ENCODE results near the gene RPF1. TPM values are rescaled to one million over a fixed set of nuclear protein-coding genes. Genes with fewer than 3 reads are reported as not detected.
A peak's percentile ranks its signal among the peaks of the same experiment; 100 is the strongest.

RPF1 gene
- total and polyA plus RNA-seq, 4 donors: 13.5 to 16.8 (median 14.8) TPM

DNA sequence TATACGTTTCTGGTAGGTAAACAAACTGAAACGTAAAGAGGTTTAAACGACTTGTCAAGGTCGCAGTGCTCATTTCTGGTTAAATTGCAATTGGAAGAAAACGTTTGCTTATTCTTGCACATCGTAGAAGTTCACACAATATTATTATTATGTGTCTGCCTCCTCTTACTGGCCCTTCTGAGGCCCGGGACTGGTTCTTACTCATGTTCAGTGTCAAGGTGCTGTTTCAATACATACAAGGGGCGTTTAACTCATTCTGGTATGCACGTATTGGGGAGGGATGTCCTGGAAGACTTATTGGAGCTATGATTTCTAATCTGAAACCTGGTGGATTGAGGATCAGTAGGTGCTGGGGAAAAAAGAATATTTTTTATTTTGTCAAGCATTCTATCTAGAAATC, 932 bp downstream of the RPF1 start:
- H3K4me1 ChIP-seq (ENCODE audit: control insufficient read depth in 4 of 4, insufficient read depth in 4 of 4, low read length in 3 of 4): peaks cover 3 to 14% (median 9%) of the 10 kb centered on the region in 4 donors
- no peak overlapping the region for H3K27ac ChIP-seq (ENCODE audit: low read depth in 1 of 2, low read length in 2 of 2)
- 5% methylated on average over 9 of the region's 9 CpGs for WGBS
- H3K9me3 ChIP-seq (ENCODE audit: control insufficient read depth in 4 of 4, low read length in 3 of 4): peaks cover 0 to 13% (median 1%) of the 10 kb centered on the region in 4 donors
- peak overlapping the region; percentile 90 to 97 (median 94) for H3K4me3 ChIP-seq (ENCODE audit: low read depth in 1 of 3, low read length in 3 of 3)
- TF ChIP-seq SP1 (IDR thresholded peaks at IDR 0.05) (no peak), FOXA1 (IDR thresholded peaks at IDR 0.05) (no peak), EGR1 (IDR thresholded peaks at IDR 0.05; ENCODE audit: low read depth in 2 of 2) (no peak), GABPA (IDR thresholded peaks at IDR 0.05 in 1 of 2, conservative IDR thresholded peaks at IDR 0.05 in 1 of 2) (no peak), YY1 (IDR thresholded peaks at IDR 0.05) (no peak), FOXA2 (IDR thresholded peaks at IDR 0.05) (no peak), NR2F2 (IDR thresholded peaks at IDR 0.05) (no peak), TAF1 (conservative IDR thresholded peaks at IDR 0.05) (no peak), HNF4A (conservative IDR thresholded peaks at IDR 0.05) (no peak), HNF4G (IDR thresholded peaks at IDR 0.05) (no peak), CTCF (IDR thresholded peaks at IDR 0.05; ENCODE audit: low read depth, low read length, missing input control) (no peak), RXRA (IDR thresholded peaks at IDR 0.05) (no peak), JUND (IDR thresholded peaks at IDR 0.05) (no peak), RAD21 (IDR thresholded peaks at IDR 0.05) (no peak)
- TF ChIP-seq, protein P1, sequence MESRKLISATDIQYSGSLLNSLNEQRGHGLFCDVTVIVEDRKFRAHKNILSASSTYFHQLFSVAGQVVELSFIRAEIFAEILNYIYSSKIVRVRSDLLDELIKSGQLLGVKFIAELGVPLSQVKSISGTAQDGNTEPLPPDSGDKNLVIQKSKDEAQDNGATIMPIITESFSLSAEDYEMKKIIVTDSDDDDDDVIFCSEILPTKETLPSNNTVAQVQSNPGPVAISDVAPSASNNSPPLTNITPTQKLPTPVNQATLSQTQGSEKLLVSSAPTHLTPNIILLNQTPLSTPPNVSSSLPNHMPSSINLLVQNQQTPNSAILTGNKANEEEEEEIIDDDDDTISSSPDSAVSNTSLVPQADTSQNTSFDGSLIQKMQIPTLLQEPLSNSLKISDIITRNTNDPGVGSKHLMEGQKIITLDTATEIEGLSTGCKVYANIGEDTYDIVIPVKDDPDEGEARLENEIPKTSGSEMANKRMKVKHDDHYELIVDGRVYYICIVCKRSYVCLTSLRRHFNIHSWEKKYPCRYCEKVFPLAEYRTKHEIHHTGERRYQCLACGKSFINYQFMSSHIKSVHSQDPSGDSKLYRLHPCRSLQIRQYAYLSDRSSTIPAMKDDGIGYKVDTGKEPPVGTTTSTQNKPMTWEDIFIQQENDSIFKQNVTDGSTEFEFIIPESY (IDR thresholded peaks at IDR 0.05): no peak
- TF ChIP-seq, protein P2, sequence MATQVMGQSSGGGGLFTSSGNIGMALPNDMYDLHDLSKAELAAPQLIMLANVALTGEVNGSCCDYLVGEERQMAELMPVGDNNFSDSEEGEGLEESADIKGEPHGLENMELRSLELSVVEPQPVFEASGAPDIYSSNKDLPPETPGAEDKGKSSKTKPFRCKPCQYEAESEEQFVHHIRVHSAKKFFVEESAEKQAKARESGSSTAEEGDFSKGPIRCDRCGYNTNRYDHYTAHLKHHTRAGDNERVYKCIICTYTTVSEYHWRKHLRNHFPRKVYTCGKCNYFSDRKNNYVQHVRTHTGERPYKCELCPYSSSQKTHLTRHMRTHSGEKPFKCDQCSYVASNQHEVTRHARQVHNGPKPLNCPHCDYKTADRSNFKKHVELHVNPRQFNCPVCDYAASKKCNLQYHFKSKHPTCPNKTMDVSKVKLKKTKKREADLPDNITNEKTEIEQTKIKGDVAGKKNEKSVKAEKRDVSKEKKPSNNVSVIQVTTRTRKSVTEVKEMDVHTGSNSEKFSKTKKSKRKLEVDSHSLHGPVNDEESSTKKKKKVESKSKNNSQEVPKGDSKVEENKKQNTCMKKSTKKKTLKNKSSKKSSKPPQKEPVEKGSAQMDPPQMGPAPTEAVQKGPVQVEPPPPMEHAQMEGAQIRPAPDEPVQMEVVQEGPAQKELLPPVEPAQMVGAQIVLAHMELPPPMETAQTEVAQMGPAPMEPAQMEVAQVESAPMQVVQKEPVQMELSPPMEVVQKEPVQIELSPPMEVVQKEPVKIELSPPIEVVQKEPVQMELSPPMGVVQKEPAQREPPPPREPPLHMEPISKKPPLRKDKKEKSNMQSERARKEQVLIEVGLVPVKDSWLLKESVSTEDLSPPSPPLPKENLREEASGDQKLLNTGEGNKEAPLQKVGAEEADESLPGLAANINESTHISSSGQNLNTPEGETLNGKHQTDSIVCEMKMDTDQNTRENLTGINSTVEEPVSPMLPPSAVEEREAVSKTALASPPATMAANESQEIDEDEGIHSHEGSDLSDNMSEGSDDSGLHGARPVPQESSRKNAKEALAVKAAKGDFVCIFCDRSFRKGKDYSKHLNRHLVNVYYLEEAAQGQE (IDR thresholded peaks at IDR 0.05): no peak
- TF ChIP-seq, protein P3, sequence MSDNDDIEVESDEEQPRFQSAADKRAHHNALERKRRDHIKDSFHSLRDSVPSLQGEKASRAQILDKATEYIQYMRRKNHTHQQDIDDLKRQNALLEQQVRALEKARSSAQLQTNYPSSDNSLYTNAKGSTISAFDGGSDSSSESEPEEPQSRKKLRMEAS (IDR thresholded peaks at IDR 0.05): no peak
- TF ChIP-seq, protein P4, sequence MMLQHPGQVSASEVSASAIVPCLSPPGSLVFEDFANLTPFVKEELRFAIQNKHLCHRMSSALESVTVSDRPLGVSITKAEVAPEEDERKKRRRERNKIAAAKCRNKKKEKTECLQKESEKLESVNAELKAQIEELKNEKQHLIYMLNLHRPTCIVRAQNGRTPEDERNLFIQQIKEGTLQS (IDR thresholded peaks at IDR 0.05): no peak
- DNase-seq (ENCODE audit: low spot score): no peak
- peaks cover 0 to 12% (median 9%) of the 10 kb centered on the region in 4 donors for H3K36me3 ChIP-seq (ENCODE audit: control insufficient read depth in 4 of 4, insufficient read depth in 3 of 4, low read depth in 1 of 4, low read length in 3 of 4)
- H3K9ac ChIP-seq (ENCODE audit: low read depth in 1 of 2, low read length in 2 of 2): peak overlapping the region; percentile 48 to 83
- no peaks in the 10 kb centered on the region for H3K27me3 ChIP-seq (ENCODE audit: control insufficient read depth in 4 of 4, insufficient read depth in 4 of 4, low read length in 3 of 4)
